Choroid plexus epithelial cell (primary cell): ENCODE results near the gene ACTC1.

Experiments
- DNase-seq: peaks from one replicate; pipeline ENCODE4 v3.0.0-alpha.2; 2010; ENCODE audit warnings: low read depth
- H3K4me3 ChIP-seq: 2 replicates; pipeline ENCODE4 v1.5.1; 2011; ENCODE audit warnings: low read depth, mild to moderate bottlenecking, control low read depth, low read length, moderate library complexity
- CTCF ChIP-seq: conservative IDR thresholded peaks from 2 replicates; pipeline ENCODE4 v1.5.1; 2011; ENCODE audit warnings: low read depth, mild to moderate bottlenecking, control low read depth, inconsistent platforms, low read length, moderate library complexity

Gene ACTC1

DNA sequence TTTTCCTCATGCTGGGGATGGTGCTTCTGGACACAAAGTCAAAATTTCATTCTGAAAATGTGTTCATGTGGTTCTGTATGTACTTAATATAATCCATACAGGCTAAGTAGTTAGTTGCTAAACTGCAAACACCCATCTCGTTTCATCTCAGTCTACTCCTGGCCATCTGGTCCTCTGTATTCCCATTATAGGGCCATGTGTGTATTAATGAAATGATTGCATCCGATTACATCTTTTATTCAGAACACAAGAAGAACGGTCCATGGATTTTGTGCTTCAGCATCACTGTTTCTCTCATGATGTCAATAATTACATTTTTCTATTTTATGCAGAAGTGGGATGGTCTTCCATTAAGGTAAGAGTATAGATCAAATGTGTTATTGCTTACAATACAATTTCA is 34.4 kb downstream of the ACTC1 start:
- no peak for DNase-seq
- no peak for TF ChIP-seq CTCF
- no peak overlapping the region for H3K4me3 ChIP-seq

GRCh38 chr15:34759992-34760391 is 35.4 kb downstream of the ACTC1 start:
- no peak for TF ChIP-seq CTCF

GRCh38 chr15:34759347-34759746 is 36.0 kb downstream of the ACTC1 start:
- no peak for DNase-seq
- no peak for TF ChIP-seq CTCF
- no peak overlapping the region for H3K4me3 ChIP-seq

More at GRCh38 chr15:34759992-34760391, 35.4 kb downstream of the ACTC1 start:
- no peak for DNase-seq
- no peak overlapping the region for H3K4me3 ChIP-seq

DNA sequence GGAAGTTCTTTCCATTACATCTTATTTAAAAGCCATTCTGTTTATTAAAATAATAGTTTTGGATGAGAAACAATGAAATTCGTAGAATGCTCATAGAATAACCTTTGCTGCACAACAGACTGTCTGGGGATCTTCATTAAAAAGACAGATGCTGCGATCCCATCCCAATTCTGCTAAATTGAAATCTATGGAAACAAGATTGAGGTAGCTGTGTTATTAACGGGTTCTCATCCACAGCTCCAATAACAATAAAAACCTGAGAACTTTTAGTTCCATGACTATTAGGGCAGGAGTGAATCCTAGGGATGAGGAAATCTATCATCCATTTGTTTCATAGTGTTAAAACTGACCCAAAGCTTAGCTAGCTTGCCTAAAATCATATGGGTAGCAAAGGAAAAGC is 38.1 kb downstream of the ACTC1 start:
- no peak overlapping the region for H3K4me3 ChIP-seq
- DNase-seq, result no peak
- no peak for TF ChIP-seq CTCF

GRCh38 chr15:34755419-34755773 is 40.0 kb downstream of the ACTC1 start:
- DNase-seq, result no peak
- no peak overlapping the region for H3K4me3 ChIP-seq
- TF ChIP-seq CTCF, result no peak

GRCh38 chr15:34754674-34755418 is 40.5 kb downstream of the ACTC1 start, which contains the start of gene GJD2:
TSS of gene GJD2 (minus strand) at chr15:34754998. CDS start at chr15:34754488, 510 bp downstream.
- no peak for TF ChIP-seq CTCF
- no peak within 1 kb of the TSS for H3K4me3 ChIP-seq
- DNase-seq, result no peak

DNA sequence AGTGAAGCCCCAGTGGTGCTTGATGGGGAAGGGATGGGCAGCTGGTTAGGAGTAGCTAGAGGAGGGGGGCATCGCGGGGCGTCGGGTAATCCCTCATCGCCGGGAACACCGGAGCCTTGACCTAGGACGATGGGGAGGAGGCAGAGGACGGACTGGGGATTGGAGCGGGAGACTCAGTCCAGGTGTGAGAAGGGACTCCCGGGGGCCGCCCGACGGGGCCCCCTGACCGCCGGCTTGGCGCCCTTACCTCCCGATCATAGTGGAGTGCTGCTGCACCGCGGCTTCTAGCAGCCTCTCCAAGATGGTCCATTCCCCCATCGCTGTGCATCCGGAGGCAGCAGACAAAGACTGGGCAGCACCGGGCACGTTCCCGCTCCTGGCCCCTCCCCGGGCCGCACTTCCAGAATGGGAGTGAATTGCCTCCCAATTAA is 41.2 kb downstream of the ACTC1 start:
- no peak for DNase-seq
- H3K4me3 ChIP-seq, result no peak overlapping the region
- no peak for TF ChIP-seq CTCF
